Effector memory CD4-positive, alpha-beta T cell (primary cell): ENCODE results near the gene LBHD1.
"Not testable (repeated sequence)": the region's sequence is repeated elsewhere in the genome, so short reads cannot be mapped to it uniquely, and the experiment has no call there.

Source experiments
- DNase-seq, 3 donors: peaks; one replicate each; pipeline ENCODE4 v3.0.0-alpha.2; 2020
- H3K27ac ChIP-seq: 2 replicates; pipeline ENCODE4 v1.7.0; 2013; ENCODE audit warnings: mild to moderate bottlenecking, low read length, moderate library complexity; ENCODE audit not compliant: insufficient read depth, poor library complexity, severe bottlenecking
- H3K27me3 ChIP-seq: replicated peaks from 2 replicates; pipeline ENCODE4 v1.7.0; 2013; ENCODE audit warnings: mild to moderate bottlenecking, low read length; ENCODE audit not compliant: insufficient read depth, control insufficient read depth, poor library complexity, severe bottlenecking
- H3K36me3 ChIP-seq: 2 replicates; pipeline ENCODE4 v1.7.0; 2013; ENCODE audit warnings: mild to moderate bottlenecking, low read length, moderate library complexity; ENCODE audit not compliant: control insufficient read depth, insufficient read depth
- H3K4me1 ChIP-seq: 2 replicates; pipeline ENCODE4 v1.7.0; 2013; ENCODE audit warnings: low read length, mild to moderate bottlenecking; ENCODE audit not compliant: control insufficient read depth, insufficient read depth, poor library complexity, severe bottlenecking
- H3K4me3 ChIP-seq: 2 replicates; pipeline ENCODE4 v1.7.0; 2013; ENCODE audit warnings: low read length, low read depth, mild to moderate bottlenecking; ENCODE audit not compliant: insufficient read depth, poor library complexity, severe bottlenecking
- H3K9me3 ChIP-seq: 2 replicates; pipeline ENCODE4 v1.7.0; 2013; ENCODE audit warnings: mild to moderate bottlenecking, low read length, moderate library complexity; ENCODE audit not compliant: control insufficient read depth

LBHD1 gene

DNA sequence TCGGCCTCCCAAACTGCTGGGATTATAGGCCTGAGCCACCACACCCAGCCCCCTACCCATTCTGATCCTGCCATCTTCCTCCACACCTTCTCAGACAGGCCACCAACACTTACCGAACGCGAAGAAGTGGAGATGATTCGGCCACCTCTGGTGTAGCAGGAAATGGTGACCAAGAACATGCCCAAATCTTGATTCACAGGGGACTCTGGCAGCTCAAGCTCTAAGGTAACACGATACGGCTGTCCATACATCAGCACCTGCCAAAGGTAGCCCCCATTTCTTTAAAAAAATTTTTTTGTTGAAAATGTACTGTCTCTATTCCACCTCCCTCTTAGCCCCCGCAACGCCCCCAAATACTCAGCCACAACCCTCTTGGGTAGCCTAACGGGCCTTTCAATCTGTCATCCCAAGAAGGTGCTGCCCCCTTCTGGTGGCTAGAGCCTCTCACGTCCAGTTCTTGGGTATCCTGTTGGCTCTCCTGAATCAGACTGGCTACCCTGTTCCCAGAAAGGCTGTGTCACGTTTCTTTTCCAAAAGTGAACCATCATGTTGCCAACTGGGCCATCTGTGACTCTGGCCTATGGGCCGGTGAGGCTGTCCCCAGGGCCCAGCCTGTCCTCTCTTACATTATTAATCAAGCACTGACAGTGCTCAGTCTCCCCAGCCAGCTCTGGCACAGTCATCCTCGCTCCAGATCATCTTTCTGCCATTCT, 22.5 kb upstream of the LBHD1 start:
- Histone ChIP-seq H3K9me3 (no peaks in the 10 kb centered on the region), H3K36me3 (peaks cover 7% of the 10 kb centered on the region)

DNA sequence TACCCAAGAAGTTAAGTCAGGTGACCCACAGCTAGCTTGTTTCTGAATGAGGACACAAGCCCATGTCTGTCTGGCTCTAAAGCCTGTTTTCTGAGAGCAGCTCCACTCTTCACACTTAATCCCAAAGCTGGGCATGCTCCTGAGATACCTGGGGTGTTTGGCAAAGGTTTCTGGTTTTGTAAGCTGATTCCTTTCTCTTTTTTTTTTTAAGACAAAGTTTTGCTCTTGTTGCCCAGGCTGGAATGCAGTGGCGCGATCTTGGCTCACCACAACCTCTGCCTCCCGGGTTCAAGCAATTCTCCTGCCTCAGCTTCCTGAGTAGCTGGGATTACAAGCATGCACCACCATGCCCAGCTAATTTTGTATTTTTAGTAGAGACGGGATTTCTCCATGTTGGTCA, 21.6 kb upstream of the LBHD1 start:
- H3K36me3 ChIP-seq, H3K9me3 ChIP-seq, DNase-seq, H3K4me1 ChIP-seq, H3K27ac ChIP-seq, H3K27me3 ChIP-seq, H3K4me3 ChIP-seq: not testable (repeated sequence)

More for the DNA sequence above, 22.5 kb upstream of the LBHD1 start:
- DNase-seq: peak; percentile 55 to 69 (median 60)
- H3K4me1 ChIP-seq: no peaks in the 10 kb centered on the region
- H3K4me3 ChIP-seq: no peak overlapping the region
- no peaks in the 10 kb centered on the region for H3K27me3 ChIP-seq
- no peak overlapping the region for H3K27ac ChIP-seq

DNA sequence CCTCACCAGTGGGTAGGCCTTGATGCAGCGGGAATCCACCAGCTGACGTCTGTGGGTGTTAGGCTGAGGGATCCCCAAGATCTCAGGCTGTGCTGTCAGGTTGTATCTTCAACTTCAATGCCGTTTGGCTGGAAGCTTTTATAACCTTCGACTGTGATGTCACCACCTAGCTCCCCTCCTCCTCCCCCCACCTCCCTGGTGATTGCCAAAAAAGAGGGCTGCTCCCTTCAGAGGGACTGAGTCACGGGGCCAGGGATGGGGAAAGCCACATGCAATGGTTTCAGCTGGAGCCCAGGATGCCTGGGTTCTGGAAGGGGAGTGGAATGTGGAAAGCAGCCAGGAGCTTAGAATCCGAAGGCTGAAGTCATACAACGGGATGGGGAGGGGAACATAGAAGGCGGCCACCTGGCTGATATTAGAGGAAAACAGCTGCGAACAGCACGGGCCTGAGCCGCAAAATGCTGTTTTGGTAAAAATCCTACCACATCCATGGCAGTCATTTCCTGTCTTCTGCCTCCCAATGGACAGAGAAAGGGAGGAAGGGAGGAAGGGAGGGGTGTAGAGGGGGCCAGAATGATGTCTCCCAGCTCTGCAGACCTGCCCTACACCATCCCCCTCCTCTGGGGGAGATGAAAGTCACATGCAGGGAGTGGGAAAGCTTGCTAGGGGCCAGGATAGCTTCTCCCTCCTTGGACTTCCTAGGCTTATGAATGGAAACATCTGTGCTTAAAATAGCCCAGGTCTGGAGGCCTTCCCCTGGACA, 17.5 kb upstream of the LBHD1 start, which contains the start of gene LRRN4CL:
Gene LRRN4CL, minus strand, starts transcription at position 110 of the 763 bp plus-strand sequence. CDS start 1,022 bp downstream, outside the sequence.
- H3K4me3 ChIP-seq: no peak within 1 kb of the TSS

DNA sequence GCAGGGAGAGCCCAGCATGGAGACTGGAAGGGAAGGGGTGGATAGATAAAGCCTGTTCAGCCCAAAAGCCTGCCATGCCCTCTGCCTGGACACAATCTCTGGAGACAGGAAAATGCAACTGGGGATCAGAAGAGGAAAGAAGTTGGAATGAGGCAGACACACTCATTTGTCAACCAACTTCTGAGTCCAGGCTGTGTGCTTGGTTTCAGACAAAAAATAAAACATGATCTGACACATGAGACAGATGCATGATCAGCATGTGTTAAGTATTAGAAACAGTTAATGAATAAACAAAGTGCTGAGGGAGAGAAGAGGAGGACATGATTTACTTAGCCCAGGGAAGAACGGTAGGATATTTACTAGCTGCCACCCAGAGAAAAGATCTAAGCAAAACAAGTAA, 16.4 kb upstream of the LBHD1 start:
- Histone ChIP-seq H3K27ac (no peak overlapping the region), H3K4me3 (no peak overlapping the region), H3K4me1 (no peaks in the 10 kb centered on the region), H3K9me3 (no peaks in the 10 kb centered on the region), H3K36me3 (peaks cover 7% of the 10 kb centered on the region), H3K27me3 (peaks cover 7% of the 10 kb centered on the region)
- DNase-seq: no peak

More for the DNA sequence above, 17.5 kb upstream of the LBHD1 start, which contains the start of gene LRRN4CL:
- Histone ChIP-seq H3K9me3 (no peaks in the 10 kb centered on the region), H3K27ac (no peak within 1 kb of the TSS), H3K27me3 (peaks cover 7% of the 10 kb centered on the region), H3K4me1 (no peaks in the 10 kb centered on the region), H3K36me3 (peaks cover 7% of the 10 kb centered on the region)
- DNase-seq: no peak

DNA sequence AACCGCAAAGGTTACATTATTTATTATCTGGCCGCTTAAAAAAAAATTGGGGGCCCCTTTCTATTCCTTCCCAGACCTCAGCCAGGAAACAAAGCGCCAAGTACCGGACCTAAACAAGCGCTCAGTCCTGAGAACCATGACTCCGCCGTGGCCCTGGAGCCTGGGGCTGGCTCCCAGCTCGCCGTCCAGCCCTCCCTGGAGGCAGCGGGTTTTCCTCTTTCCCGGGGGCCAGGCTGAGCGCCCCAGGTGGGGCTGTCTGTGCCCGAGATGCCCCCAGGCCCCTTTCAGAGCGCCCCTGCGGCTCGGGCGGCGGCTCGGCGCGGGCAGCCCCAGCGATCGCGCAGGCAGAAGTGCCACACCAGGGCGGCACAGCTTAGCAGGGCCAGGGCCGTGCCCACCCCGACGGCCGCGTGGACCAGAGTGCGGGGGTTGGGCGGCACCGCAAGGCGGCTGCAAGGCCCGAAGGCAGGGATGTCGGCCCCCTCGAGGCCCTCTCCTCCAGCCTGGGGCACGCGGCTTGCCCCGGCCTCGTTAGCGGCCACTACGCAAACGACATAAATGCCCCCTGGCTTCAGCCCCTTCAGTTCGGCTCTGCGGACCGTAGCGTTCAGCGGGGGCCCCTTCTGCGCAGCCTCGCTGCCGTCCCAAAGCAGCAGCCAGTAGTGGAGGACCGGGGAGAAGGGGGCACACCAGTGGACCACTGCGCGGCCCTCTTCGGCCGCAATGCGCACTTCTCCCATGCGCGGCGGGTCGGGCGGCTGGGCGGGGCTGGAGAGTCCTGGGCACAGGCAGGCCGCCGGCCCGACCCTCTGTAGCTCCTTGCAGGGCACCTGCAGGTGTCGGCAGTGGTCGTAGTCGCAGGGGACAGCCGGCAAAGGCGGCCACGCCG, 15.7 kb upstream of the LBHD1 start:
- H3K36me3 ChIP-seq: peaks cover 7% of the 10 kb centered on the region
- no peaks in the 10 kb centered on the region for H3K4me1 ChIP-seq
- H3K27me3 ChIP-seq: peaks cover 7% of the 10 kb centered on the region
- no peak overlapping the region for H3K27ac ChIP-seq
- no peak overlapping the region for H3K4me3 ChIP-seq
- no peak for DNase-seq
- H3K9me3 ChIP-seq: no peaks in the 10 kb centered on the region

DNA sequence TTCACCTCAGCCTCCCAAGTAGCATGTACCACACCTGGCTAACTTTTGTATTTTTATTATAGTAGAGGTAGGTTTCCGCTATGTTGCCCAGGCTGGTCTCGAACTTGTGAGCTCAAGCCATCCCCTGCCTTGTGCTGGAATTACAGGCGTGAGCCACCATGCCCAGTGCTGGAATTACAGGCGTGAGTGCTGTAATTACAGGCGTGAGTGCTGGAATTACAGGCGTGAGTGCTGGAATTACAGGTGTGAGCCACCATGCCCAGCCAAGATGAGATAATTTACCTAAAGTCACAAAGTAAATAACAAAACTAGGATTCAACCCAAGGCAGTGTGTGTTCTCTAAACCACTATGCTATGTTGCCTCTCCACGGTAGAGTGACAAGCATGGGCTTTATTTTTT, 10.5 kb upstream of the LBHD1 start:
- H3K27ac ChIP-seq: no peak overlapping the region
- no peaks in the 10 kb centered on the region for H3K9me3 ChIP-seq
- DNase-seq: no peak
- no peaks in the 10 kb centered on the region for H3K27me3 ChIP-seq
- H3K4me1 ChIP-seq: peaks cover 10% of the 10 kb centered on the region
- no peak overlapping the region for H3K4me3 ChIP-seq
- H3K36me3 ChIP-seq: peaks cover 1% of the 10 kb centered on the region

DNA sequence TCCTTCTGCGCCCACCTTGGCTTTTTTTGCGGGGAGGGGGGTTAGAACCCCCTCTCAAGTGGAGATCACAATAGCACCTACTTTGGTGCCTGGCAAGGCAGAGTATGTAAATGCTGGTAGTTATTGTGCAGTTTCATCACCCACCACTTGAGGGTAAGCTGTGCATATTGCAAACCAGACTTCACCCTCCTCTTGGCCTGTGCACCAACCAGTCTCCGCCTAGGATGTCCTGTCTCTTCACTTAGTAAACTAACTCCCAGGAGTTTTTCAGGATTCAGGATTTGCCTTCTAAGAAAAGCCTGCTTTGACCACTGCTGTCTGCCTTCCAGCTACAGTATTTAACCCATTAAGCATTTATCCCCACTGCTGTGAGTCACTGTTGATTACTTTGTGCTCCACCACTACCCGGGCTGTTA, 8.8 kb upstream of the LBHD1 start:
- DNase-seq: no peak
- H3K4me3 ChIP-seq: no peak overlapping the region
- no peaks in the 10 kb centered on the region for H3K27me3 ChIP-seq
- H3K4me1 ChIP-seq: peaks cover 10% of the 10 kb centered on the region
- no peak overlapping the region for H3K27ac ChIP-seq
- H3K36me3 ChIP-seq: peaks cover 8% of the 10 kb centered on the region
- no peaks in the 10 kb centered on the region for H3K9me3 ChIP-seq

DNA sequence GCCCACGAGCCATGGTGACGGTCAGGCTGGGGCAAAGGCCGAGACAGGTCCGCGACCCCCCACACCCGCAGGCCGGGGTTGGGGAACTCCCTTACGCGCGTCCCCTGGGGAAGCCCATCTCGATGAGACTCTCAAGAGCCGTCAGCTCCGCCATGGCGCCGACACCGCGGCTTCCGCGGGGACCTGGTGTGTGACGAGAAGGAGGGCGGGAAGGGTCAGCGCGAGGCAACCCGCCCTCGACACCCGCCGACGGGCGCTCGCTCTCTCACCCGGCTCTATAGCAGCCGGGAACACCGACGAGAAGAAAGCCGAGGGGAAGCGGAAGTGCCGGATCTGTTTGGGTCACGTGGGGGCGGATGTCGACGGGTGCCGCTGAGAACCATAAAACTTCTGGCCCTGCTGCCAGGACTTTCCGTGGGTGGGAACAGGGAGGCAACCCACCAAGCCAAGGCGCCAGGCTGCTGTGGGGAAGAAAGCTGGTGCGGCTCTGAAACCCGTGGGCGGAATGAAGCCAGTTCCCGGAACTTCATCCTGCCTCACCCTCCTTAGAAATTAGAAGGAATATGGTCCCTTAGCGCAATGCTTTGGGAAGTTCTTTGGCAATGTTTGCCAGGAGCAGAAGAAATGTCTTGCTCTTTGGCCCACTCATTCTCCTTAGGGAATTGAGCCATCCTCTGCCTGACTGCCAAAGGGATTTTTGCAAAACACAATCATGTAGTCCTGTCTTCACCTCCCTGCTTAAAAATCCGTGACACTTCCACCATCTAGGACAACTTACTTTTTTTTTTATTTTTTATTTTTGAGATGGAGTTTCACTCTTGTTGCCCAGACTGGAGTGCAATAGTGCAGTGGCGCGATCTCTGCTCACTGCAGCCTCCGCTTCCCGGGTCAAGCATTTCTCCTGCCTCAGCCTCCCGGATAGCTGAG, 7.0 kb upstream of the LBHD1 start, which contains the start of gene UBXN1:
Gene UBXN1, minus strand, starts transcription at position 304 of the 927 bp plus-strand sequence. Its CDS starts 150 bp downstream, at position 154.
- Histone ChIP-seq H3K27me3 (no peaks in the 10 kb centered on the region), H3K4me3 (peak within 1 kb of the TSS; percentile 83), H3K36me3 (peaks cover 8% of the 10 kb centered on the region), H3K4me1 (peaks cover 10% of the 10 kb centered on the region), H3K27ac (peak within 1 kb of the TSS; percentile 97), H3K9me3 (no peaks in the 10 kb centered on the region)
- DNase-seq: peak; percentile 76 to 82 (median 77)

DNA sequence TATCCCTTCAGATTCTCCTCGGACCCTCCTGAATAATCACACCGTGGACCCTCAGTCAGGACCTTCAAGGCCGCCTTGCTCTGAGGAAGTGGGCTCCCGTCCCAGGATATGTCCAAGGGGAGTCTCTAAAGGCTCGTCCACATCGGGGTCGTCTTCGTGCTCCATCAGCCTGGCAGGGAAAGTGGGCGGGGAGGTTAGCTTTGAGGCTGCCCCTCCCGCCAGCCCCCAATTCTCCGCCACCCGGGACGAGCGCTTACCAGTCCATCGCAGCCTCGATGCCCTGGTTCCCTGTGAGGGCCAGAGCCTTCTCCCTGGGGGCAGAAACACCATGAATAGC, 6.3 kb upstream of the LBHD1 start:
- Histone ChIP-seq H3K27me3 (no peaks in the 10 kb centered on the region), H3K4me3 (peak overlapping the region; percentile 83), H3K9me3 (no peaks in the 10 kb centered on the region), H3K36me3 (peaks cover 8% of the 10 kb centered on the region), H3K27ac (peak overlapping the region; percentile 97), H3K4me1 (peaks cover 10% of the 10 kb centered on the region)
- no peak for DNase-seq
